DND-41 (cell line): ENCODE results near the gene UBE2N.

Experiments
- ATAC-seq: fragments of 200-7000 bp; cut with Tn5 transposase; 3 replicates; pipeline ENCODE4 v1.9.1; 2021; ENCODE audit warnings: low read depth; ENCODE audit not compliant: insufficient read depth
- DNase-seq: peaks from one replicate; pipeline ENCODE4 v3.0.0-alpha.2; 2020
- H2AFZ ChIP-seq: 2 replicates; pipeline ENCODE4 v1.6.0; 2012; ENCODE audit warnings: low read depth, low read length
- H3K27ac ChIP-seq: 2 replicates; pipeline ENCODE4 v1.5.1; 2012; ENCODE audit warnings: low read length, inconsistent platforms
- H3K27me3 ChIP-seq: fragments of 200-600 bp; sonication (generic); 2 replicates; pipeline ENCODE4 v1.6.0; 2012; ENCODE audit warnings: low read length, mild to moderate bottlenecking, inconsistent platforms; ENCODE audit not compliant: insufficient read depth, poor library complexity
- H3K36me3 ChIP-seq: 2 replicates; pipeline ENCODE4 v1.5.1; 2012; ENCODE audit warnings: low read length, inconsistent platforms; ENCODE audit not compliant: insufficient read depth
- H3K4me1 ChIP-seq: 2 replicates; pipeline ENCODE4 v1.5.1; 2012; ENCODE audit warnings: mild to moderate bottlenecking, low read length; ENCODE audit not compliant: insufficient read depth
- H3K4me2 ChIP-seq: 2 replicates; pipeline ENCODE4 v1.6.0; 2012; ENCODE audit warnings: mild to moderate bottlenecking, moderate library complexity, low read length, inconsistent platforms; ENCODE audit not compliant: insufficient read depth
- H3K4me3 ChIP-seq, 2 experiments: fragments of 200-600 bp in 1 of 2; shearing (Covaris generic) in 1 of 2; 2 replicates each; pipeline ENCODE4 v1.5.1; 2012 to 2016; ENCODE audit warnings: inconsistent platforms in 2 of 2, low read length in 2 of 2, mild to moderate bottlenecking in 2 of 2, low read depth in 1 of 2, moderate library complexity in 1 of 2
- H3K79me2 ChIP-seq: 2 replicates; pipeline ENCODE4 v1.6.0; 2012; ENCODE audit warnings: low read length, inconsistent platforms; ENCODE audit not compliant: insufficient read depth
- H3K9ac ChIP-seq: 2 replicates; pipeline ENCODE4 v1.6.0; 2012; ENCODE audit warnings: low read depth, mild to moderate bottlenecking, inconsistent platforms, low read length, moderate library complexity
- H3K9me3 ChIP-seq: 2 replicates; pipeline ENCODE4 v1.5.1; 2012; ENCODE audit warnings: low read length, moderate library complexity, mild to moderate bottlenecking, inconsistent platforms; ENCODE audit not compliant: insufficient read depth, severe bottlenecking
- H4K20me1 ChIP-seq: 2 replicates; pipeline ENCODE4 v1.6.0; 2012; ENCODE audit warnings: low read length; ENCODE audit not compliant: insufficient read depth
- CTCF ChIP-seq: IDR thresholded peaks from 2 replicates; pipeline ENCODE4 v1.5.1; 2012; ENCODE audit warnings: borderline replicate concordance, low read length, moderate library complexity, mild to moderate bottlenecking; ENCODE audit not compliant: poor library complexity, severe bottlenecking; ENCODE audit errors: extremely low read depth
- EZH2 ChIP-seq: IDR thresholded peaks from 3 replicates; pipeline ENCODE4 v1.6.1; 2012; ENCODE audit warnings: borderline replicate concordance, low read depth, mild to moderate bottlenecking, moderate library complexity, low read length, inconsistent platforms; ENCODE audit not compliant: severe bottlenecking

UBE2N gene

GRCh38 chr12:93482721-93483120 is 41.0 kb upstream of the UBE2N start:
- Histone ChIP-seq H3K4me1 (no peaks in the 10 kb centered on the region), H2AFZ (no peak overlapping the region), H3K79me2 (peaks cover 25% of the 10 kb centered on the region), H3K4me3 (no peak overlapping the region), H3K9ac (no peak overlapping the region), H3K4me2 (no peak overlapping the region), H4K20me1 (no peaks in the 10 kb centered on the region), H3K27ac (no peak overlapping the region), H3K27me3 (no peaks in the 10 kb centered on the region), H3K36me3 (peaks cover 92% of the 10 kb centered on the region), H3K9me3 (no peaks in the 10 kb centered on the region)
- no peak for TF ChIP-seq EZH2
- ATAC-seq = no peak
- DNase-seq = no peak

- Histone ChIP-seq H3K4me3 (no peak overlapping the region), H3K36me3 (peaks cover 91% of the 10 kb centered on the region), H3K79me2 (peaks cover 47% of the 10 kb centered on the region), H3K27me3 (no peaks in the 10 kb centered on the region), H3K9ac (no peak overlapping the region), H3K9me3 (no peaks in the 10 kb centered on the region), H2AFZ (no peak overlapping the region), H3K4me1 (no peaks in the 10 kb centered on the region), H3K4me2 (no peak overlapping the region), H3K27ac (no peak overlapping the region), H4K20me1 (no peaks in the 10 kb centered on the region)
- no peak for DNase-seq
- TF ChIP-seq CTCF = no peak
- TF ChIP-seq EZH2 = no peak
- ATAC-seq = no peak
Measured at GRCh38 chr12:93476555-93476954, 34.8 kb upstream of the UBE2N start.

- peaks cover 70% of the 10 kb centered on the region for H3K79me2 ChIP-seq
- H3K4me2 ChIP-seq = peak overlapping the region; percentile 81; the same call in 1 of the 2 replicates
- peak overlapping the region in 1 of 2 experiments; percentile 63; a peak in 1 of 4 replicates for H3K4me3 ChIP-seq
Measured at GRCh38 chr12:93469386-93469785, 27.6 kb upstream of the UBE2N start.

GRCh38 chr12:93468008-93468371 is 26.2 kb upstream of the UBE2N start:
- H2AFZ ChIP-seq = peak overlapping the region; percentile 92
- peaks cover 36% of the 10 kb centered on the region for H3K36me3 ChIP-seq
- no peaks in the 10 kb centered on the region for H3K9me3 ChIP-seq
- H3K79me2 ChIP-seq = peaks cover 57% of the 10 kb centered on the region
- TF ChIP-seq CTCF = no peak
- no peak for TF ChIP-seq EZH2
- H3K27ac ChIP-seq = peak overlapping the region; percentile 87
- peak overlapping the region; percentile 63 to 83 for H3K4me3 ChIP-seq
- peak overlapping the region; percentile 75 for H3K9ac ChIP-seq
- H3K4me1 ChIP-seq = peaks cover 22% of the 10 kb centered on the region
- DNase-seq (no peak), ATAC-seq (peak; percentile 25)
- H3K4me2 ChIP-seq = peak overlapping the region; percentile 81
- H3K27me3 ChIP-seq = no peaks in the 10 kb centered on the region
- no peaks in the 10 kb centered on the region for H4K20me1 ChIP-seq

More at GRCh38 chr12:93469386-93469785, 27.6 kb upstream of the UBE2N start:
- H3K27me3 ChIP-seq = no peaks in the 10 kb centered on the region
- H3K9me3 ChIP-seq = no peaks in the 10 kb centered on the region
- no peak for DNase-seq
- no peak overlapping the region for H3K27ac ChIP-seq
- no peak for TF ChIP-seq EZH2
- no peak for TF ChIP-seq CTCF
- no peaks in the 10 kb centered on the region for H4K20me1 ChIP-seq
- H3K36me3 ChIP-seq = peaks cover 49% of the 10 kb centered on the region
- ATAC-seq = no peak
- no peak overlapping the region for H2AFZ ChIP-seq
- 0 out of 2 replicates have a peak overlapping the region, but pooled peaks have one; percentile 13 for H3K9ac ChIP-seq
- H3K4me1 ChIP-seq = peaks cover 22% of the 10 kb centered on the region
